Stimulated activated CD4-positive, alpha-beta T cell treated with anti-CD3 and anti-CD28 coated beads, Interleukin-15, amount 100 ng/mL, for 1 hour (primary cell): ENCODE results near the gene TMEM50A.
"Not testable (repeated sequence)": the region's sequence is repeated elsewhere in the genome, so short reads cannot be mapped to it uniquely, and the experiment has no call there.

Experiments
- DNase-seq, 2 donors: peaks; one replicate each; pipeline ENCODE4 v3.0.0-alpha.2; 2020; ENCODE audit warnings: low read depth in 1 of 2, low spot score in 1 of 2

The TMEM50A gene

GRCh38 chr1:25383090-25383489 is 45.0 kb downstream of the TMEM50A start:
- not testable (repeated sequence) for DNase-seq

GRCh38 chr1:25383875-25384274 is 45.7 kb downstream of the TMEM50A start:
- not testable (repeated sequence) for DNase-seq

GRCh38 chr1:25387096-25387495 is 49.0 kb downstream of the TMEM50A start:
- DNase-seq = not testable (repeated sequence)

GRCh38 chr1:25388691-25389090 is 50.6 kb downstream of the TMEM50A start:
- not testable (repeated sequence) for DNase-seq

- not testable (repeated sequence) for DNase-seq
These were observed 51.6 kb downstream of the TMEM50A start for GRCh38 chr1:25389721-25390120.

GRCh38 chr1:25392841-25393240 is 54.7 kb downstream of the TMEM50A start:
- no peak for DNase-seq

DNA sequence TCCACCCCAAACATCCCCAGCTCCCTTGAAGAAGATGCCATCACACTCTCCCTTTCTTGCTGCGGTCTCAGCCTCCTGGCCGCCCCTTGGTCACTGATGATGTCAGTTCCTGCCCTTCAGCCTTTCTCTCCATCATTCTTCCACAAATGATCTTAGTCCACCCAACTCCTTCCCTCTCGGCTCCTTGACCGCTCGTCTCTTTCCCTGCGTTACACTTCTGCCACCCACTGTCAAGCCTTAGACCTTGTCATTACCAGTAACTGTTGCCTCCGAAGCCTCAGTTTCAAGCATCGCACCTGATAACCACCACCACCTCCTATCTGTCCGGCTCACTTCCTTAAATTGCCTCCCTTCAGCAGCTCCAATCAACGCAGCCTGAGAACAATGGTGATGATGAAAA is 59.4 kb downstream of the TMEM50A start:
- DNase-seq = not testable (repeated sequence)

DNA sequence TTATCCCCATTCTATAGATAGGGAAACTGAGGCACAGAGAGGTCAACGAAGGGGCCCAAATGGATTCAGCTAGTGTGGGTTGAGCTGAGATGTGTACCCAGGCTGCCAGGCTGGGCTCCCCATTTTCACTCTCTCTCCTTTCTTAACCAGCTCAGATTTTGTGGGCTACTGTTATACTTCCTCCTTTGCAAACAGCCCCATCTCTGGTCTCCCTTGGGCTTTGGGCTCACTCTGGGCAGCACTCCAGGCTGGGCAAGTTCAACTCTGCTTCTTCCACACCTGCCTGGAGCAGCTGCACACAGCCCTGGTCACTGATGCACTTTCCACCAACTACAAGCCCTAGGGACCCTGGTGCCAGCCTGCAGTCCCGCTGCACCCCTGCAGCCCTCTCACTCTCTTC is 59.9 kb downstream of the TMEM50A start:
- not testable (repeated sequence) for DNase-seq

GRCh38 chr1:25402947-25403803 is 65.0 kb downstream of the TMEM50A start:
- not testable (repeated sequence) for DNase-seq

GRCh38 chr1:25405731-25406305 is 67.7 kb downstream of the TMEM50A start:
- DNase-seq = not testable (repeated sequence)

DNA sequence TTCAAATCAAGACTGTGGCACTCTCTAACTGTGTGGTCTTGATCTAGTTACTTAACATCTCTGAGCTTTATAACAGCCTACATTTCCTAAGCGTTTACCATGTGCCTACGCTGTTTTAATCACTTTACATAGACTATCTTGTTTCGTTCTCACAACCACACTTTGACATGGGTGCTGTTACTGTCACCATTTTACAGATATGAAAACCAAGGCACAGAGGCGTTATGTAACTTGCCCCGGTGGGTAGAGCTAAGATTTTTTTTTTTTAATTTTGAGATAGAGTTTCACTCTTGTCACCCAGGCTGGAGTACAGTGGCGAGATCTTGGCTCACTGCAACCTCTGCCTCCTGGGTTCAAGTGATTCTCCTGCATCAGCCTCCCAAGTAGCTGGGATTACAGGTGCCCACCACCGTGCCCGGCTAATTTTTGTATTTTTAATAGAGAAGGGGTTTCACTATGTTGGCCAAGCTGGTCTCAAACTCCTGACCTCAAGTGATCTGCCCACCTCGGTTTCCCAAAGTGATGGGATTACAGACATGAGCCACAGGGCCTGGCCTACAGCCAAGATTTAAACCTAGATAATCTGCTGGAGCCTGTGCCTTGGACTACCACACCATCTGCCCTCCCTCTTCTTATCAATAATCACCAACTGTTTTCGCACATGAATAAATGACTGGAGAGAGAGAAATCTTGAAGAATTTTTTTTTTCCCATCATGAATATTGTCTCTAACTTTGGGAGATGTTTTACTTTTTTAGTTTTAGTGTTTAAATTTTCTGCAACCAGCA is 71.7 kb downstream of the TMEM50A start:
- not testable (repeated sequence) for DNase-seq
